Measurements from ENCODE around the gene SEL1L2.

DNA sequence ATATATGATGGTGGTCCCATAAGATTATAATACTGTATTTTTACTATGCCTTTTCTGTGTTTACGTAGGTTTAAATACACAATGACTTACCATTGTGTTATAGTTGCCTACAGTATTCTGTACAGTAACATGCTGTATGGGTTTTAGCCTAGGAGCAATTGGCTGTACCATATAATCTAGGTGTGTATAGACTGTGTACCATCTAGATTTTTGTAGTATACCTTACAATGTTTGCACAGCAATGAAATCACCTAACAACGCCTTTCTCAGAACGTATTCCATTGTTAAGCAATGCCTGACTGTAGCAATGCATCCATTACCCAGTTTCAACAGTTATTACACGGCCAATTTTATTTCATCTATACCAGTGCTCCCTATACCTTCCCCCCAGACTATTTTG lies 15.6 kb upstream of the SEL1L2 start:
- TF ChIP-seq, protein P1, sequence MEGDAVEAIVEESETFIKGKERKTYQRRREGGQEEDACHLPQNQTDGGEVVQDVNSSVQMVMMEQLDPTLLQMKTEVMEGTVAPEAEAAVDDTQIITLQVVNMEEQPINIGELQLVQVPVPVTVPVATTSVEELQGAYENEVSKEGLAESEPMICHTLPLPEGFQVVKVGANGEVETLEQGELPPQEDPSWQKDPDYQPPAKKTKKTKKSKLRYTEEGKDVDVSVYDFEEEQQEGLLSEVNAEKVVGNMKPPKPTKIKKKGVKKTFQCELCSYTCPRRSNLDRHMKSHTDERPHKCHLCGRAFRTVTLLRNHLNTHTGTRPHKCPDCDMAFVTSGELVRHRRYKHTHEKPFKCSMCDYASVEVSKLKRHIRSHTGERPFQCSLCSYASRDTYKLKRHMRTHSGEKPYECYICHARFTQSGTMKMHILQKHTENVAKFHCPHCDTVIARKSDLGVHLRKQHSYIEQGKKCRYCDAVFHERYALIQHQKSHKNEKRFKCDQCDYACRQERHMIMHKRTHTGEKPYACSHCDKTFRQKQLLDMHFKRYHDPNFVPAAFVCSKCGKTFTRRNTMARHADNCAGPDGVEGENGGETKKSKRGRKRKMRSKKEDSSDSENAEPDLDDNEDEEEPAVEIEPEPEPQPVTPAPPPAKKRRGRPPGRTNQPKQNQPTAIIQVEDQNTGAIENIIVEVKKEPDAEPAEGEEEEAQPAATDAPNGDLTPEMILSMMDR (IDR thresholded peaks at IDR 0.05): no peak
- TF ChIP-seq POLR2AphosphoS5 (IDR thresholded peaks at IDR 0.05; ENCODE audit: insufficient read depth in 1 of 2, low read depth in 1 of 2): no peak
- no peak for TF ChIP-seq POLR2A (IDR thresholded peaks at IDR 0.05)

Measured in vagina (tissue), 2 donors.